Activated CD4-positive, CD25-positive, alpha-beta regulatory T cell treated with anti-CD3 and anti-CD28 coated beads, Interleukin-2, amount 50 U/mL, for 24 hours (primary cell): Measurements from ENCODE around the gene COG4.

ENCODE experiments used
- ATAC-seq, 2 donors: fragments of 150-1000 bp; cut with Tn5 transposase; one replicate each; pipeline ENCODE4 v1.10.0; 2021; ENCODE audit warnings: mild to moderate bottlenecking in 1 of 2, moderate library complexity in 1 of 2

The COG4 gene

DNA sequence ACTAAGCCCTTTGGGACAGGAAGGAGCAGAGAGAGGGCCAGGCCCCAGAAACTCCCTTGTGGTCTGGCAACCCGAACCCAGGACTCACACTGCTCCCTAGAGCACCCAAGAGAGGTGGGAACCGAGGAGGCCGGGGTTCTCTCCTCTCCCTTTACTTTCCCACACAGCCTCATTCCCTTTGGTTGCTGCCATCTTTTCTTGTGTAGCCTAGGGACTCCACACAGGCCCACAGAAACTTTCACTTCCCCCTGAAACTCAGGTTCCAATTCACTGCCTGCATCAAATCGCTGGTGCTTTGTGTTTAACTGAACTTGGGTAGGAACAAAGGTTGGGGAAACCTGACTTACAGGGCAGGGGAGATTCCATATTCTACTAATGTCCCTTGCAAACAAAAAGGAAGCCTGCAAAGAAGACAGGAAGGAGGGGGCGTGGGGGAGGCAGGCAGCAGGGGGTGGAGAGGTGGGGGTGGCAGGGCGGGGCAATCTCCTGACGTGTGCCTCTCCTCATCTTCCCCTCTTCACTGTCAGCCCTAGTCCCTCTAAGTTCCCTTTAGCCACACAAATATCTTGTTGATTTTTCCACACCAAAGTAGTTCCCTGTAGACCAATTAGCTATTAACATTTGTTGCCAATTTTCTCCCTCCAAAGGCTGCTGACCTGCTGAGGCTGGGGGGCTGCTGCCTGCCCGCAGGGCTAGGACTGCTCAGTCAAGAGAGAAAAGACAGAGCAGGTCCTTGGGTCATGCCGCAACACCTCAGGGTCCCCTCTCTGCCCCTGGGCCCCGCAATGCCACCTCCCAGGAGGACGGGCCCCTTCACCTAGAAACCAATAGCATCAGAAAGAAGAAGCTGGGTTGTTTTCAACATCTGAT, 92.5 kb downstream of the COG4 start:
- peak; percentile 54 to 55 for ATAC-seq
